K562 (cell line): ENCODE data around the gene ARHGAP25. TPM values are rescaled to one million over a fixed set of nuclear protein-coding genes. Genes with fewer than 3 reads are reported as not detected.

ENCODE experiments used
- ARID3A ChIP-seq: IDR thresholded peaks from 2 replicates; pipeline ENCODE4 v1.6.1; 2012; ENCODE audit warnings: low read depth, low read length, improper control_type of control experiment, borderline replicate concordance
- C11orf30 ChIP-seq: fragments of 450-650 bp; IDR thresholded peaks from 2 replicates; pipeline ENCODE4 v1.6.1; 2016; ENCODE audit warnings: low read depth, mild to moderate bottlenecking
- FOXJ2 ChIP-seq: fragments of 200-800 bp; sonication (Bioruptor generic); IDR thresholded peaks from 2 replicates; pipeline ENCODE4 v1.6.1; 2016; ENCODE audit warnings: missing genetic modification characterization, missing compliant biosample characterization
- NFE2 ChIP-seq: IDR thresholded peaks from 2 replicates; pipeline ENCODE4 v1.6.1; 2014; ENCODE audit warnings: antibody characterized with exemption, low read depth
- SNRNP70 ChIP-seq: fragments of 200-400 bp; formaldehyde crosslinking; optimal IDR thresholded peaks from 2 replicates; pipeline ENCODE3; 2017; ENCODE audit warnings: low read depth, low read length
- polyA plus RNA-seq, 8 experiments: library from polyadenylated mRNA; depleted of rRNA in 4 of 8; stranded (reverse) in 5 of 8; unstranded in 3 of 8; fragments of >200 nt; fragmentation: Nextera tagmentation in 2 of 8; fragmentation: Illumina TruSeq in 1 of 8; extraction: Ambion mirVana in 2 of 8; extraction: Trizol in 1 of 8; gene quantifications; 2 replicates each; pipeline versions ENCODE4 v1.2.1 to v1.2.3, GENCODE V29; 2011 to 2014; ENCODE audit warnings: inconsistent platforms in 1 of 8, missing spikeins in 1 of 8
- total RNA-seq, 7 experiments: library from RNA; depleted of rRNA in 6 of 7; stranded (reverse); fragments of >200 nt in 6 of 7; fragmentation: Illumina TruSeq in 2 of 7; extraction: Trizol in 2 of 7; gene quantifications; 2 replicates each; pipeline versions ENCODE4 v1.2.1 to v1.2.3, GENCODE V29; 2011 to 2021; ENCODE audit warnings: low replicate concordance in 1 of 7
- TF ChIP-seq, protein P1 (sequence below), 2 experiments: fragments of 450-650 bp in 1 of 2; sonication (generic) in 1 of 2; formaldehyde crosslinking in 1 of 2; IDR thresholded peaks; 2 replicates each; pipeline versions ENCODE4 v1.7.1 to v1.9.0; 2016 to 2022; ENCODE audit warnings: inconsistent platforms in 1 of 2, mild to moderate bottlenecking in 1 of 2, missing genetic modification reagents in 1 of 2
- TF ChIP-seq, protein P2 (sequence below): fragments of 450-650 bp; IDR thresholded peaks from 2 replicates; pipeline ENCODE4 v1.6.1; 2016

The ARHGAP25 gene
- total and polyA plus RNA-seq, 9 of the 15 experiments (the other 6 are each of a cell fraction or from before 2014, with no cell fraction given) = 4.9 to 14.8 (median 10.7) TPM

DNA sequence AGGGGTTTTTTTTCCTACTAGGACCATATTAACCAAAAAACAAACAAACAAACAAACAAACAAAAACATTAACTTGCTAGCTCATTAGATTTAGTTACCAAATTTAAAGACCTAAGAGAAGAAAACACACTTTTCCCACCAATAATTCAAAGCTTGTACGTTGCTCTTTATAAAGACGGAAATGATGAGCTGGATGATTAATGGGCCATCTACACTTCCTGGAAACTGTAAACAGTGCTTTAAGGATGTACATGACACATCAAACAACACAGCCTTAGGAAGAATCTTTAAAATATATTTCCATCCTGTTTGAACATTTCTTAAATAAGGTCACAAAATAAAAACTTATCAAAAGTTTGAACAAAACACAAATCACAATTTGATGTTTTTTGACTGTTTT is 135.6 kb downstream of the ARHGAP25 start (continued):
- 0 out of 2 replicates have a peak, but pooled peaks have one; percentile 34 for TF ChIP-seq ARID3A
- TF ChIP-seq, protein P1, sequence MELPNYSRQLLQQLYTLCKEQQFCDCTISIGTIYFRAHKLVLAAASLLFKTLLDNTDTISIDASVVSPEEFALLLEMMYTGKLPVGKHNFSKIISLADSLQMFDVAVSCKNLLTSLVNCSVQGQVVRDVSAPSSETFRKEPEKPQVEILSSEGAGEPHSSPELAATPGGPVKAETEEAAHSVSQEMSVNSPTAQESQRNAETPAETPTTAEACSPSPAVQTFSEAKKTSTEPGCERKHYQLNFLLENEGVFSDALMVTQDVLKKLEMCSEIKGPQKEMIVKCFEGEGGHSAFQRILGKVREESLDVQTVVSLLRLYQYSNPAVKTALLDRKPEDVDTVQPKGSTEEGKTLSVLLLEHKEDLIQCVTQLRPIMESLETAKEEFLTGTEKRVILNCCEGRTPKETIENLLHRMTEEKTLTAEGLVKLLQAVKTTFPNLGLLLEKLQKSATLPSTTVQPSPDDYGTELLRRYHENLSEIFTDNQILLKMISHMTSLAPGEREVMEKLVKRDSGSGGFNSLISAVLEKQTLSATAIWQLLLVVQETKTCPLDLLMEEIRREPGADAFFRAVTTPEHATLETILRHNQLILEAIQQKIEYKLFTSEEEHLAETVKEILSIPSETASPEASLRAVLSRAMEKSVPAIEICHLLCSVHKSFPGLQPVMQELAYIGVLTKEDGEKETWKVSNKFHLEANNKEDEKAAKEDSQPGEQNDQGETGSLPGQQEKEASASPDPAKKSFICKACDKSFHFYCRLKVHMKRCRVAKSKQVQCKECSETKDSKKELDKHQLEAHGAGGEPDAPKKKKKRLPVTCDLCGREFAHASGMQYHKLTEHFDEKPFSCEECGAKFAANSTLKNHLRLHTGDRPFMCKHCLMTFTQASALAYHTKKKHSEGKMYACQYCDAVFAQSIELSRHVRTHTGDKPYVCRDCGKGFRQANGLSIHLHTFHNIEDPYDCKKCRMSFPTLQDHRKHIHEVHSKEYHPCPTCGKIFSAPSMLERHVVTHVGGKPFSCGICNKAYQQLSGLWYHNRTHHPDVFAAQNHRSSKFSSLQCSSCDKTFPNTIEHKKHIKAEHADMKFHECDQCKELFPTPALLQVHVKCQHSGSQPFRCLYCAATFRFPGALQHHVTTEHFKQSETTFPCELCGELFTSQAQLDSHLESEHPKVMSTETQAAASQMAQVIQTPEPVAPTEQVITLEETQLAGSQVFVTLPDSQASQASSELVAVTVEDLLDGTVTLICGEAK (IDR thresholded peaks at IDR 0.05) = peak; percentile 54; the same call in 1 of the 2 replicates
- TF ChIP-seq, protein P1 (CRISPR knock-in tag; IDR thresholded peaks at IDR 0.05) = no peak
- TF ChIP-seq FOXJ2 (tag) = peak; percentile 71; the same call in 1 of the 2 replicates
- peak; percentile 18; the same call in 1 of the 2 replicates for TF ChIP-seq C11orf30
- TF ChIP-seq NFE2 = 0 out of 2 replicates have a peak, but pooled peaks have one; percentile 14
- TF ChIP-seq, protein P2, sequence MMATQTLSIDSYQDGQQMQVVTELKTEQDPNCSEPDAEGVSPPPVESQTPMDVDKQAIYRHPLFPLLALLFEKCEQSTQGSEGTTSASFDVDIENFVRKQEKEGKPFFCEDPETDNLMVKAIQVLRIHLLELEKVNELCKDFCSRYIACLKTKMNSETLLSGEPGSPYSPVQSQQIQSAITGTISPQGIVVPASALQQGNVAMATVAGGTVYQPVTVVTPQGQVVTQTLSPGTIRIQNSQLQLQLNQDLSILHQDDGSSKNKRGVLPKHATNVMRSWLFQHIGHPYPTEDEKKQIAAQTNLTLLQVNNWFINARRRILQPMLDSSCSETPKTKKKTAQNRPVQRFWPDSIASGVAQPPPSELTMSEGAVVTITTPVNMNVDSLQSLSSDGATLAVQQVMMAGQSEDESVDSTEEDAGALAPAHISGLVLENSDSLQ = peak; percentile 88
- TF ChIP-seq SNRNP70 = no peak
